H4 (cell line): ENCODE data around the gene YEATS4. TPM values are rescaled to one million over a fixed set of nuclear protein-coding genes. Genes with fewer than 3 reads are reported as not detected.

Experiments used
- DNase-seq: peaks from one replicate; pipeline ENCODE4 v3.0.0-alpha.2; 2015; ENCODE audit warnings: low spot score
- total RNA-seq: library from RNA; depleted of rRNA; stranded (reverse); fragments of >200 nt; shearing (Covaris generic); gene quantifications from 2 replicates; pipeline ENCODE4 v1.2.3, GENCODE V29; 2014

Gene YEATS4
- total RNA-seq, 1 experiment from 2014 or later, result 33.1 TPM

DNA sequence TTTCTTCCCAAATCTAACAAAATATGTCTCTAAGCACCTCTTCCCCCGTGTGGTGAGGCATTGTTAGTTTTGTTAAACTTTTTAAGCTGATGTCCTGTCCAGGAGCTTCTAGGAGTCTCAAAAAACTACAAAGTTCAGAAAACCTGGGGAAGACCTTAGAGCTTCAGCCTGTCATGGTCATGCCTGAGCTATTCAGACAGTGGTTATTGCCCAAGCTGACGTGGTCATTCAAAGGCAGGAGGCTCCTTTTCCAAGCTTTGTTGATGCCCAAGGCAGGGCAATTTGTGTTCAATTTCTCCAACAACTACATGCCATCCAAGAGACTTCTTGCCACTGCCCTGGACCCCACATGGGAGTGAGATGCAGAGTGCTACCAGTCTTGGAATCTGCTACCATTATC lies 17.1 kb upstream of the YEATS4 start:
- DNase-seq, result no peak

DNA sequence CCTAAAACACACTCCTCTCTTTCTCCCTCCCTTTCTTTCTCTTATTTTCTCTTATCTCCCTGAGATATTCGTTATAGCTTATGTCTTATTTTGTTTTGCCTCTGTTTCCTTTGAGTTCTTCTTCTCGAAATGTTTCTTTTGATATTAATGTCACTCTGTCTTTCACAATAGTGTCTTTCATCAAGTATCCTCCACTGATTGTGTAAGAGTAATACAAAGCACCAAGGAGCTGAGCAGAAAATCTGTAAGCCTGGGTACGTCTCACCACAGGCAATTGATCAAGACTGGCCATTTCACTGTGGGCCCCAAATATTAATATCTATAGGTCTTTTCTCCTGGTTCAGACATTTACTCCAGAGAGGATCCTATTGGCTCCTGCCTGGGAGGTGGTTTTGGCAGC lies 16.2 kb upstream of the YEATS4 start:
- no peak for DNase-seq

DNA sequence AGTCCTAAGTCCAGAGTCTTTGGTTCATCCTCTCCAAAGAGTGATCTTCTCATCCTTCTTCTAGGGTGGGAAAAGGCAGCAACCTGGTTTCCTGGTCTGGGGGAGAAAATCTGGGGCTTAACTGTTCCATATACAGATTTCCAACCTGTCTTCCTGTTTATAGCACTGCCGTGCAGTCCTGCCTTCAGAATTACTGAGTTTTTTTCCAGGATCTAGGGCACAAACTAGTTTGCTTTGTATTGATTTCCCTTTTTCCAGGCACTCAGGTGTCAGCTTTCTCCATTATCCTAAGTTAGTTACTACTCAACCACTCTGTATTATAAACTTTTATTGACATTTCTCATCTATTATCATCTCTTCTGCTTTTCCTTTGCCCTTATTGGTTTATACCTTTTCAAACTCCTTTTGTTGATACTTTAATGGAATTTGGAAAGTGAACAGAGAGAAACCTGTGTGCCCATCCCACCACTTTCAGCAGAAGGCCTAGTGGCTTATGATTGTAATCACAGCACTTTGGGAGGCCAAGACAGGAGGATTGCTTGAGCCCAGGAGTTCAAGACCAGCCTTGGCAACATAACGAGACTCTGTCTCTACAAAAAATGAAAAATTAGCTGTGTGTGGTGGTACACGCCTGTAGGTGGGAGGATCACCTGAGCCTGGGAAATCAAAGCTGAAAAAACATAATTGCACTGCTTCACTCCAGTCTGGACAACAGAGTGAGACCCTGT lies 15.5 kb upstream of the YEATS4 start:
- DNase-seq, result no peak

DNA sequence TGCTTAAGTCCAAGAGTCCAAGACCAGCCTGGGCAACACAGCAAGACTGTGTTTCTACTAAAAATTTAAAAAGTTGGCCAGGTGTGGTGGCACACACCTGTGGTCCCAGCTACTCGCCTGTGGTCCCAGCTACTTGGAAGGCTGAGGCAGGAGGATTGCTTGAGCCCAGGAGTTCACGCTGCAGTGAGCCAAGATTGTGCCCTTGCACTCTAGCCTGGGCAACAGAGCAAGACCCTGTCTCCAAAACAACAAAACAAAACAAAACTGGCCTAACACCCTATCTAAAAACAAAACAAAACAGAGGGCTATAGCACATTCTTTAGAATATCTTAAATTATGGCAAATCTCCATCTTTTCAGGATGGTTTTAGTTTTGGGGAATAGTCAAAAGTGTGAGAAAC lies 14.5 kb upstream of the YEATS4 start:
- no peak for DNase-seq

DNA sequence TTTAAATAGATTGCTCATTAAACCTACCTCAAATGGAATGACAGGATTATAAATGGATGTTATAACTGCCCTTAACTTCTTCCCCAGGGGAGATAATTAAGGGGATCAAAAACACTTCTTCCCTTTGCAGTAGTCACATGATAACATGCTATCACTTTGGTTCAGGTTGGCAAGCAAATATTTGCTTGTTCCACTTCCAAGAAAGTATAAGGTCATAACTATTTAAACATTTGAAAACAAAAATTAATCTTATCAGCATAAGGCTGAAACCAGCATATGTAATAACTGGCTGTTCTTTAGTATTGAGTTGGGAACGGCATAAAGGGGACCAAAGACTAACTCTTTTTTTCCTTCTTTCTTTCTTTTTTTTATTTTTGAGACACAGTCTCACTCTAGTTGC lies 13.8 kb upstream of the YEATS4 start:
- DNase-seq, result no peak

DNA sequence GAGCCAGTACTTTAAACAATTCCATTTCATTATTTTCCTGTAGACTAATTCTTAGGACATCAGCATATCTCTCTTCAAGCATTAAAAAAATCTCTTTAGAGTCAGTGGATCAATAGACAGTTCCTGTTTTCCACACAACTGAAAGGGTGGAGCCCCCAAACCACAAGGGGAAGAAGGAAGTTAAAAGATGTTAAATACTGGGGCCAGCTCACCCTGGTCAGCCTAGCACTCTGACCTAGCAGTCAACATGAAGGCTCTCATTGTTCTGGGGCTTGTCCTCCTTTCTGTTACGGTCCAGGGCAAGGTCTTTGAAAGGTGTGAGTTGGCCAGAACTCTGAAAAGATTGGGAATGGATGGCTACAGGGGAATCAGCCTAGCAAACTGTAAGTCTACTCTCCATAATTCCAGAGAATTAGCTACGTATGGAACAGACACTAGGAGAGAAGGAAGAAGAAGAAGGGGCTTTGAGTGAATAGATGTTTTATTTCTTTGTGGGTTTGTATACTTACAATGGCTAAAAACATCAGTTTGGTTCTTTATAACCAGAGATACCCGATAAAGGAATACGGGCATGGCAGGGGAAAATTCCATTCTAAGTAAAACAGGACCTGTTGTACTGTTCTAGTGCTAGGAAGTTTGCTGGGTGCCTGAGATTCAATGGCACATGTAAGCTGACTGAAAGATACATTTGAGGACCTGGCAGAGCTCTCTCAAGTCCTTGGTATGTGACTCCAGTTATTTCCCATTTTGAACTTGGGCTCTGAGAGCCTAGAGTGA lies 11.2 kb upstream of the YEATS4 start, which contains the start of gene LYZ:
Gene LYZ (plus strand): TSS at position 220 of the 777 bp plus-strand sequence. CDS start 28 bp downstream, at position 248.
- no peak for DNase-seq

DNA sequence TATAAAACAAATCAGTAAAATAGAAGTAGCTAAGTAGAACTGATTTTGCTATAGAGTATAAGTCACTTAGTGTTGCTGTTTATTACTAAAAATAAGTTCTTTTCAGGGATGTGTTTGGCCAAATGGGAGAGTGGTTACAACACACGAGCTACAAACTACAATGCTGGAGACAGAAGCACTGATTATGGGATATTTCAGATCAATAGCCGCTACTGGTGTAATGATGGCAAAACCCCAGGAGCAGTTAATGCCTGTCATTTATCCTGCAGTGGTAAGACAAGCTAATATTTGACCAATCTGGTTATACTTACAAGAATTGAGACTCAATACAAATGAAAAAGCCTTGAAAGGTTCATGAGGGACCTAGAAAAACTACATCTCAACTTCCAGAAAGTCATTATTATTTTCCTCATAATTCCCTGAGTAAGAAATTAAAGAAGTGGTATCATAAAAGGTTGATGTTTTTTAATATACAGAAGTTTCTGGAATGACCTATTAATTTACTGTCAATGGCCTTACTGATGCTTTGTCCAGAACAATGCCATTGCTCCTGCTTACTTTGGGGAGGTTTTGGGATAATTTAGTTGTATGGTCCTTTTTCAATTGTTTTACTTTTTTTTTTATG lies 9.4 kb upstream of the YEATS4 start:
- DNase-seq, result no peak

DNA sequence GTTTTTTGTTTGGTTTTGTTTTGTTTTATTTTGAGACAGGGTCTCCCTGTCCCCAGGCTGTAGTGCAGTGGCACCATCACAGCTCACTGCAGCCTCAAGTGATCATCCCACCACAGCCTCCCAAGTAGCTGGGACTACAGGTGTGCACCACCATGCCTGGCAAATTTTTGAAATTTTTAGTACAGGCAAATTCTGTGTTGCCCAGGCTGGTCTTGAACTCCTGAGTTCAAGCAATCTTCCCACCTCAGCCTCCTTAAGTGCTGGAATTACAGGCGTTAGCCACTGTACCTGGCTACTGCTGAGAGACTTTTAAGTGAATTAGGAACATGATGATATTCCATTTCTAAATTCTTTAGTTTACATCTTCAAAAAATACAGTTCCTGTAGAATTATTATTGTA lies 8.8 kb upstream of the YEATS4 start:
- no peak for DNase-seq

DNA sequence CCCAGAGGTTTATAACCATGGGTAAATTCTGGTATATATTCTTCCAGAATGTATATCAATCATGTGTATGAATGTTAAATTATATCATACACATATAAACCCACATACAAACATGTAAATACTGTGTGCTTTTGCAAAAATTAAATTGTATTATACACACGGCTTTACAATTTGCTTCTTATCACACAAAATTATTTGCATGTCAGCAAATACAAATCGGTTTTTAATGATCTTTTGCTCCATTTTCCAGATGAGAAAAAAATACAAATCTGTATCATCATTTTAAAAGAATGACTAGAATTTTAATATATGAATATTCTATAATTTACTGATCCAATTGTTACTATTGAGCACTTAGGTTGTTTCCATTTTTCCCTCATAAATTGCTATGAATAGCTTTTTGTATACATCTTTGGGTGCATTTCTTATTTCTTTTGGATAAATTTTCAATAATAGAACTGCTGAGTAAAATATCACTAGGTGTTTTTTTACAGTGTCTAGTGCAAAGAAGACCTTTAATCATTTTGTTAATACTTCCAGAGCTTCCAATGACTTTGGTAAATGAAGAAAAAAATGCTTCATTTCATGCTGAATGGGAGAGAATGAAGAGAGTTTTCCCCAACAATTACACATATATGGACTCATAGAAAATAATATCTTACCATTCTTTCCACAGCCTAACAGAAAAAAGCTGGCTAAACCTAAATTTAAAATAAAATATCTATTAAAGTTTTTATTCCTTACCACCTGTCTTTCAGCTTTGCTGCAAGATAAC lies 7.9 kb upstream of the YEATS4 start:
- DNase-seq, result no peak

DNA sequence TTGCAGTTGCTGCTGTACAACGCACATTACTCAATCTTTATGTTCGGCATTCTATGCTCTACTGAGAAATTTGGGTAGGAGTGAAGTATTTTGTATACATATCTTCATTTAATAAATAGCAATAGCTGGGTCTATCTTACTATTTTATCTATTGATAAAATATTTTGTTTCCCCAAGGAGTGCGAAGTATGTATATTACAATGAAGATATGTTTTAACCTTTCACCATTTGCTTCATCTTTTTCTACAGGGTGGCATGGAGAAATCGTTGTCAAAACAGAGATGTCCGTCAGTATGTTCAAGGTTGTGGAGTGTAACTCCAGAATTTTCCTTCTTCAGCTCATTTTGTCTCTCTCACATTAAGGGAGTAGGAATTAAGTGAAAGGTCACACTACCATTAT lies 6.6 kb upstream of the YEATS4 start:
- no peak for DNase-seq

DNA sequence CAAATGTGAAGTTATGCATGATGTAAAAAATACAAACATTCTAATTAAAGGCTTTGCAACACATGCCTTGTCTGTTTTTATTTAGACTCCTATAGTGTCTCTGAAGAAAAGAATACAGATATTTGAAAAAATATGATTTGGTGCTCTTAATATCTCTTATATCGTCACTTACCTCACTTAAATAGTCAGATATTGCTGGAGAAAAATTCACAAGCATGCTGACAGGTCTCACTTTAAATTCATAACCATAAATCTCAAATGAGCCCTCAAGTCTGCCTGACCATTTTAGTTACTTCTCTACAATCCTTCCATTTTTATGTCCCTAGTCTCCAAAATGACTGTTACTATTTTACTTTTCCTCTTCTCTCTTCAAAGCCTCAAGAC lies 5.4 kb upstream of the YEATS4 start:
- DNase-seq, result no peak

DNA sequence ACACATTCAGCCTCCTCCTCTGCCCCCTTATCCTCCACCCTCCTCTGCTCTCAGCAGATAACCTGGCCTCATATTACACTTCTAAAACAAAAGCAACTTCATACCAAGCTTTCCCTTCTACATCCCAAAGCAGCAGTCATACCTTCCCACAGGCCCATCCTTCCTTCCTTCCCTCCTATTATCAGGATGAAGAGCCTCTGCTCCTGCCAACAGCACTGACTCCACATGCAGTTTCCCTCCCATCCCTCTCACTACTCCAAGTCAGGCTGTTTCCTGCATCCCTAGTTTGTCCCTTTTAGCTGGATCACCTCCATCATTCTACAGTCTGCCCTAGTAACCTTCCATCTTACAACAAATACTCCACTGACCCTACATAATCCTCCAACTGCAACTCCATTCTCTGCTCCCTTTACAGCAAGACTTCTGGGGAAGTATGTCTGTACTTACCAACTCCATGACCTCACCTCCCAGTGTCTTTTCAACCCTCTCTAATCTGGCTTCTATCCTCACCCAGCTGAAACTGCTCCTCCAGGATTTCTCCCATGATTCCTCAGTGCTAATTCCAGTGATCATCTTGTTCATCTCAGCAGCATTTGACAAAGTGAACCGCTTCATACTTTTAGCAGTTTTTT lies 4.9 kb upstream of the YEATS4 start:
- DNase-seq, result no peak

DNA sequence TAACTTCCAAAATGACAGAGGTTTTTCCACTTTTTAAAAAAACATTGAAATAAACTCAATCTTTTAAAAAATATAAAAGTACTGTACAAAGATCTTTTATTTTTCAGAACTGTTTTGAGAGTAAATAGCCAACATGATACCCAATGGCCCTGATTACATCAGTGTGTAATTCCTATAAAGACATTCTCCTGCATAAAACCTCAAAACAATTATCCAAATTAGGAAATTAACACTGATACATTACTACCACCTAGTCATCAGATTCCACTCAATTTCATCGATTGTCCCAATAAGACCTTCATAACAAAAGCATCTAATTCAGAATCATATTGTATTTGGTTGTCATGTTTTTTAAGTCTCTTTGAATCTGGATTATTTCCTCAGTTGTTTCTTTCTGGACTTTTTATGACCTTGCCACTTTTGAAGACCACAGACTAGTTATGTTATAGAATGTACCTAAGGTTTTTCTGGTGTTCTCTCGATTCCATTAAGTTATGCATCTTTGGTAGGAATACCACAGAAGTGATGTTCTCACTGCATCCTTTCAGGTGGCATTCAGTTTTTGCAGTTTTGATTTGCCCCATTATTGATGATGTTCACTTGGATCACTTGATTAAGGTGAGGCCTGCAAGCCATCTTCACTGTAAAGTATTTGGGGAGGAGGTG lies 4.0 kb upstream of the YEATS4 start:
- no peak for DNase-seq

DNA sequence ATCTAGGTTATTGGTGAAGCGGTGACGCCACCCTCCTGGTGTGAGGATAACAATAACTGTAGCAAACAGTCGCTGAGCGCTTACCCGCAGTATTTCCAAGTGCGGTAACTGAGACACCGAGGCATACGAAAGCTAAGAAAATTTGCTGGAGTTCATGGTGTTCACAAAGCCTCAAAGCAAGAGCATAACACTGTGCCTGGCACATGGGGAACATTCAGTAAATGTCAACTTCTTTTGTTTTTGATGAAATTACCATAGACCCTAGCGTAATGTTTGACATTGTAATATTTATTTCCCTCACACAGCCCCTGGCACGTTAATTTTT lies 767 bp downstream of the YEATS4 start:
- DNase-seq, result no peak

DNA sequence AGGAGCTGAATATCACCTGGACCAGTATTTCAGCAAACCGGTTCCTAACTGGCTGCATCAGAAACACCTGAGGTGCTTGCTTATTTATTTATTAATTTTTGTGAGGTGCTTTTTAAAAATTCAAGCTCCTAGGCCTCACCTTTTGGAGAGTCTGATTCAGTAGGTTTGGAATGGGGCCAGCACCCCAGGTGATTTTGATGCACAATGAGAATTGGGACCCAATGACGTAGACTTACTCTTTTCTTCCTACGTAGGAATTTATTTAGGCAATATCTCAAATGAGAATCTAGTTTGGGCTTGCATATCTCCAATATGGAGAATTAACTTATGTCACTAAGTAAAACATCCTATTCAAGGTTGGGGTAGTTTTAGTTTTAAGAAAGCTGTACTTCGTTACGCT lies 7.3 kb downstream of the YEATS4 start:
- no peak for DNase-seq

DNA sequence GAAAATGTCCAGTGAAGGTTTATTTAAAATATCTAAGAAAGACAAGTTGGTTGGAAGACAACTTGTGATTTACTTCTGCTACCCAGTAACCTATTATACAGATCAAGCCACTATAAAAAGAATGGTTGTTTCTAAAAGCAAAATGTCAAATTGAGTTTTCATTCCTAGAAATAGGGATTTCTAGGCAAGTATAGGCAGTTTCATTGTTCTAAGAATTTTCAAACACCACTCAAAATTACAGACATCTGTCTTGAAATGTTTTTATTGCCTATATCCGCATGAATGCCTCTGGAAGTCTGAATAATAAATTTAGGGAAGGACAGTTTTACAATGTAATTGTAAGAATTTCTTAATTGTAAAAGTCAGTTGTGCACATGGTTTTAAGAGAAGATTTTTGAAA lies 8.6 kb downstream of the YEATS4 start:
- DNase-seq, result no peak

DNA sequence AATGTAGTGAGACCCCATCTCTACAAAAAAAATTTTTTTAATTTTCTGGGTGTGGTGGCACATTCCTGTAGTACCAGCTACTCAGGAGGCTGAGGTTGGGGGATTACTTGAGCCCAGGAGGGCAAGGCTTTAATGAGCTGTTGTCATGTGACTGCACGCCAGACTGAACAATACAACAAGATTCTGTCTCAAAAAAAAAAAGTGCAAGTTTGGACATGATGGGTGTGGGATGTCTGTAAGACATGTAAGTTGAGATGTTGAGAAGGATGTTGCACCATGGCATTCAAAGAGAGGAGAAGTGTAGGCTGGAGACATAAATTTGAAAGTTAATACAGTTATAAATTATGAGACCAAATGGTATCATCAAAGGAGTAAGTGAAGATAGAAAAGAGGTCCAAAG lies 23.5 kb downstream of the YEATS4 start:
- no peak for DNase-seq

DNA sequence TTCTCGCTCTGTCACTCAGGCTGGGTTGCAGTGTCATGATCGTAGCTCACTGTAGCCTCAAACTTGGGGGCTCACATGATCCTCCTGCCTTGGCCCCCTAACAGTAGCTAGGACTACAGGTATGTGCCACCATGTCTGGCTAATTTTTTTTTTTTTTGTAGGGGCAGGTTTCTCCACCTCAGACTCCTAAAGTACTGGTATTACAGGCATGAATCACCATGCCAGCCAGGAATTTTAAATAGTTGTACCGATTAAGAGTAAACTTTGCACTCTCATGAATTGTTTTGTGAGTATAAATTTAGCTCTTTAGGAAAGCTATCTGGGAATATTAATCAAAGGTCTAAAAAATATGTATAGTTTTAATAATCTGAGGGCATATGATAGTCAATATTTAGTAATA lies 25.5 kb downstream of the YEATS4 start:
- no peak for DNase-seq

DNA sequence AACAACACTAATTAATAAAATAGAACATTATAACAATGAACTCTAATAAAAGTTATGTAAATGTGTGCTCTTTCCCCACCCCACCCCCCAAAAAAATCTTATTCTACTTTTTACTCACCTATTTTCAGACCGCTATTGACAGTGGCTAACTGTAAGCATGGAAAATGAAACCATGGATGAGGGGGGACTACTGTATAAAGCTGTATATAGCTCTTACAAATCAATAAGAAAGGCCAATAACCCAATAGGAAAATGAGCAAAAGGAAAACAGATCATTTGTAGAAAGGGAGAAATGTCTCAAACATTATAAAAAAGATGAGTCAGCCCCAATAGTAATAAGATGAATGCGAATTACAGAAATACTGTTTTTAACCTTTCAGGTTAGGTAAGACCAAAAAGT lies 27.4 kb downstream of the YEATS4 start:
- DNase-seq, result no peak

DNA sequence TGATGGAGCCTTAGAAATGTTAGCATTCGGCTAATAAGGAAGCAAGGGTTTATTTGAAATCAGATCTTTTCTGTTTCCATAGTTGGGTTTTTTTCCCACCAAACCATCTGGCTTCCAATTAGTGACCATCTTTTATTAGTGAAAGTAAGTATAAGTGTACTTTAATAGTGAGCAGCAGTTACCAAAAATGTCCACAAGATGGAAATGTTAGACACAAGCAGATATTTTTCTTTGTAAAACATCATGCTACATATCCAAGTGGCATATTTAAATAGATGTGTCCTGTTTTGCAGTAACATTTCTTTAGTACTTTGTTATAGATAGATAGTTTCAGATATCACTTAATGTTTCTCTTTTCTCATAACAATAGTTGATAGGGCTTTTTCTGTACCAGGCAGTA lies 28.8 kb downstream of the YEATS4 start:
- DNase-seq, result peak; percentile 39

DNA sequence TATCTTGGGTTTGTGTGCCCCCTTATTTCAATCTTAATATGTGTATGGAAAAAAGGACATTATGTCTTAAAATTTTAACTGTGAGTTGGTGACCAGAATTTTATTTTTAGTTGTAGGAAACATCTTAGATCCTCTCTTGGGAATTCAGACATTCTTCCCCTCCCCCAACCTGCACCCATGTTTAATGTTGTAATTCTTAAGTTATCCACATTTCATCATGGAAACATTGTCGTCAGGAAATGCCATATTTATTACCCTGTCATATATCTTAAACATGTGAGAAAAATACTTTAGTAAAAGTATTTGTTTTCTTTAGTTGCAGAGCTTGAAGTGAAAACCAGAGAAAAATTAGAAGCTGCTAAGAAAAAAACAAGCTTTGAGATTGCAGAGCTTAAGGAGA lies 30.3 kb downstream of the YEATS4 start:
- no peak for DNase-seq
